HG03103 (cell line): ENCODE results near the gene TLR2.
A peak's percentile ranks its signal among the peaks of the same experiment; 100 is the strongest.

Experiments
- ATAC-seq: cut with Tn5 transposase; IDR thresholded peaks from one replicate; pipeline ENCODE4 v1.9.1; 2021; ENCODE audit warnings: low read depth; ENCODE audit not compliant: unreplicated experiment

TLR2 gene

DNA sequence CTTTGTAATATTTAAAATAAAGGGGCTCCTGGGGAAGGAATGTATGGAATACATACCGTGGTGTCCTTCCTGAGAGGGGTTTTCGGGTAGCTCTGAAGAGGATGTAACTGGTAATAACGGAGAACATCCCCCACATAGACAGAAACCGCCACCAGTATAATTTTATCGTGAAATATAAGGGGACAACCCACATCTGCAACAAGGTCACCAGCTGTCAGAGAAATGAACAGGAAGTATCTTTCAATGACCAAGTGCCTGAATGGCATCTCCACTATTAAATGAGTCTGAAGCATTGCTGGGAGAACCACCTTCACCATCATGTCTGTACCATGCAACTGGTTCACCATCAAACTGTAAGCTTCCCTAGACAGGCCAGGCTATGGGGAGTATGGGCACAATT, 44.1 kb downstream of the TLR2 start:
- peak; percentile 10 for ATAC-seq

DNA sequence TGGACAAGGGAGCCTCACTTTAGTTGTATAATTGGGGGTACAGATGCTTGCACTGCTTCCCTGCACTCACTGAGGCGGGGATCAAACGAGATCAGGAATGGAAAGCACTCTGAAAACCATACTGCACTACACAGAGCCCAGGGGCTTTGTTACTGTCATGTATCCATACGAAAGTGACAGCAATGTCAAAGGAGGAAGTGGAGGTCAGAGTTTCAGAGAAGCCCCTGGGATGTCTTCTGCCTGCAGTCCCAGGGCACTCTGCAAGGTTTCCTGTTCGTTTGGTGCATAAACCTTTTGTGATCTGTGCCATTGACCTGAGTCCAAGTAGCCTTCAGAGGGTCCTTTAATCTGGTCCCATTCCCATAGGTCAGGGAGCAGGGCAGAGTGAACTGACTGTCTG, 44.6 kb downstream of the TLR2 start:
- peak; percentile 58 for ATAC-seq

DNA sequence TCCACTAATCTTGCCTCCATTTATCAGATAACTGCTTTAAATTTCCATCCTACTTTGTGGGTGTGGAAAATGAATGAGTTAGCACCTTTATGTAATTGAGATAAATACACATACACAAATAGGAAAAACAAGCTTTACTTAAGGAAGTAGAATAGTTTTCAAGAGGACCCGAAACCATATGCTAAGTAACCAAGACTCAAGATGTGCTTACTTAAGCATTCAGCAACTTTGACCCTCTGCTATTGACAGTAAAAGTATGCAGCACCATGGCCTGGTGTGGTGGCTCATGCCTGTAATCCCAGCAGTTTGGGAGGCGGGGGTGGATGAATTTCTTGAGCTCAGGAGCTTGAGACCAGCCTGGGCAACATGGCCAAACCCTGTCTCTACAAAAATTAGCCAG, 45.8 kb downstream of the TLR2 start:
- no peak for ATAC-seq

DNA sequence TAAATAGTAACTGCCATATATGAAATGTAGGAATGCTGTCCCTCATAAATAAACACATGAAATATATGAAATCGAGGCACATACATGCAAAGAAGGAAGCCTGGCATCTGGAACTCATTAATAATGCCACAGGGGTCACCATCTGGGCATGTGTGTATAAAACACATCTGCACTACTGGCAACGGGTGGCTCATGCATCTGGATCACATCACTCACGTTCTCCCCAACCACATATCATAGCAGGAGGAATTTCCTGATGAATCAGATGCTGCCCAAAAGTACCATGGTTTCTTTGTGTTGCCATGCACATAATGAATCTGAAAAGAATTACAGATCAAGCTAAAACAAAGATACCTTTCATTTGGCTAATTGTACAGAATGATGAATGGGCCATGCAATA, 47.2 kb downstream of the TLR2 start:
- ATAC-seq = no peak

DNA sequence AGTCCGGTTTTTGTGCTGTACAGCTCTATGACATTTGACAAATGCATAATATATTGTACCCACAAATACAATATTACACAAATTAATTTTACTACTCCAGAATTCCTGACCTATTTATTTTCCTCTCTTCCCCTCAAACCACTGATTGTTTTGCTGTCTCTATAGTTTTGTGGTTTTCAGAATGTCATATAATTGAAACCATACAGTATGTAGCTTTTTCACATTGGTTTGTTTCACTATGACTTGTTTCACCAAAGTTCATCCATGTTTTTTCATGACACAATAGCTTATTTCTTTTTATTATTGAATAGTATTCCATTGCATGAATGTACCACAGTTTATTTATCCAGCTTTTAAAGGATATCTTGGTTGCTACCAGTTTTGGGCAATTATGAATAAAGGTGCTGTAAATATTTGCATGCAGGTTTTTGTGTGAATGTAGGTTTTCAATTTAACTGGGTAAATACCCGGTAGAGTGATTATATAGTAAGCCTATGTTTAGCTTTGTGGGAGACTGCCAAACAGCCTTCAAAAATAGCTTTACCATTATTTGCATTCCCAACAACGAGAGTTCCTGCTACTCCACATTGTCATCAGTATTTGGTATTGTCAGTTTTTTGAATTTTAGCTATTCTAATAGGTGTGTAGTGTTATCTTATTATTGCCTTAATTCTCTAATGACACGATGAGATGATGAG, 49.8 kb downstream of the TLR2 start:
- ATAC-seq = no peak

DNA sequence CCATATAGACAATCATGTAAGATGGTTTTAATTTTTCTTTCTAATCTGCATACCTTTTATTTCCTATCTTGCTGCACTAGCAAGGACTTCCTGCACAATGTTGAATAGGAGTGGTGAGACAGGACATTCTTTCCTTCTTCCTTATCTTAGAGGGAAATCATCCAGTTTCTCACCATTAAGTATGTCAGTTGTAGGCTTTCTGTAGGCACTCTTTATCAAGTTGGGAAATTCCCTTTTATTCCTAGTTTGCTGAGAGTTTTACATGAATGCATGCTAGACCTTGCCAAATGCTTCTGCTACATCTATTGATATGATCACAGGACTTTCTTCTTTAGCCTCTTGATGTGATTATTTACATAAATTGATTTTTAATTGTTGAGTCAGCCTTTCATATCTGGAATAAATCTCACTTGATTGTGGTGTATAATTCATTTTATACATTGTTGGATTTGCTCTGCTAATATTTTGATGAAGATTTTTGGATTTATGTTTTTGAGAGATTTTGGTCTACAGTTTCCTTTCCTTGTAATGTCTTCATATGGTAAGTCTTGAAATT, 51.9 kb downstream of the TLR2 start:
- no peak for ATAC-seq

DNA sequence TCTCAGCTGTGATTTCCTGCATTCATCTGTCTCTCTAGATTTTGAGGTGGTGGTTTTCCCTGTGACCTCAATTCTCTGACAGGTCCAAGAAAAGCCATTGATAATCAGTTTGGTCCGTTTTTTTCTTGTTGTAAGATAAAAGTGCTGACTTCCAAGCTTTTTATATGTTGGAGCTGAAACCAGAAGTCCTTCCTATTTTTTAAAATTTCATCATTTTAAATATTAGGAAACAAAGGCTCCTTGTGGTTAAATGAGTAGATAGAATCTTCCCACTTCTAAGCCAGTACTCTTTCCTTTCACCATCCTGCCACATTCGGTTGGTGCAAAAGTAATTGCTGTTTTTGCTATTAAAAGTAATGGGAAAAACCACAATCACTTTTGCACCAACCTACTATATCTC, 57.5 kb downstream of the TLR2 start:
- no peak for ATAC-seq

DNA sequence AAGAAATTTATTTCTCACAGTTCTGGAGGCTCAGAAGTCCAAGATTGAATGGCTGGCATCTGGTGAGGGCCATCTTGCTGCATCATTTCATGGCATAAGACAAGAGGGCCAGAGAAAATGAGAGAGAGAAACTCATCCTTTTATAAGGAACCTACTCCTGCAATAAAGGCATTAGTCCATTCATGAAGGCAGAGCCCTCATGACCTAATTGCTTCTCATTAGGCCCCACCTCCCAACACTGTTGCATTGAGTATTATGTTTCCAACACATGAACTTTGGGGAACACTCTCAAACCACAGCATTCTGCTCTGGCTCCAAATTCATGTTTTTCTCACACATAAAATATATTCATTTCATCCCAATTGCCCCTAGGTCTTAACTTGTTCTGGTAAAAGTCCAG, 61.6 kb downstream of the TLR2 start:
- no peak for ATAC-seq

DNA sequence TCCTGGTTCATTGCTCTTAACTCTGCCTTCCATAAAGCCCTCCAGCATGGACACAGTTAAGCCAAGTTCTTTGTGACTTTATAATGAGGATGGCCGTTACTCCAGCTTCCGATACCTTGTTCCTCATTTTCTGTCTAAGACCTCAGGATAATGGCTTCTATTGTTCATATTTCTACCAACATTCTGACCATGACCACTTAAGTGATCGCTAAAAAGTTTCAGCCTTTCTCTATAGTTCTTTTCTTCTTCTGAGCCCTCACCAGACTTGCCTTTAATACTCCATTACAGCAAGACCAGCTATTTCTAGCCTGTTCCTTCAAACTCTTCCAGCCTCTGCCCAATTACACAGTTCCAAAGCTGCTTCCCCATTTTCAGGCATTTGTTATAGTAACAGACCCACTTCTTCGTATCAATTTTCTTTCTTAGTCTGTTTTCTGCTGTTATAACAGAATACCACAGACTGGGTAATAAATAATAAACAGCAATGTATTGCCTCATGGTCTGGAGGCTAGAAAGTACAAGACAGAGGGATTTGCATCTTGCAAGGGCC, 63.4 kb downstream of the TLR2 start:
- no peak for ATAC-seq

DNA sequence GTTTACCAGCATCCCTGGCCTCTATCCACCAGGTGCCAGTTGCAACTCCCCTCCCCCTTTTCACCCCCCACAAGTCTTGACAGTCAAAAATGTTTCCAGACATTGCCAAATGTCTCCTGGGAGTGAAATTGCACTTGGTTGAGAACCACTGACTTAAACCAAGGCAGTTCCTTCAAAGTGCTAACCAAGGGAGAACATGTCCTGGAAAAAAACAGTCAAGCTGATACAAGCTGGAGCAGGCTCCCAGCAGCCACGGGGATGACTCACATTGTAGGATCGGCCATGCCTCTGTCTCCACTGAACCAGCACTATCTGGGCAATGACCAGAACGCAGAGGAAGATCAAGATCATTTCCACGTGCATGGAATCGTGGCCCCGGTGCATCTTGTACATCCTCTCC, 64.3 kb downstream of the TLR2 start:
- no peak for ATAC-seq

DNA sequence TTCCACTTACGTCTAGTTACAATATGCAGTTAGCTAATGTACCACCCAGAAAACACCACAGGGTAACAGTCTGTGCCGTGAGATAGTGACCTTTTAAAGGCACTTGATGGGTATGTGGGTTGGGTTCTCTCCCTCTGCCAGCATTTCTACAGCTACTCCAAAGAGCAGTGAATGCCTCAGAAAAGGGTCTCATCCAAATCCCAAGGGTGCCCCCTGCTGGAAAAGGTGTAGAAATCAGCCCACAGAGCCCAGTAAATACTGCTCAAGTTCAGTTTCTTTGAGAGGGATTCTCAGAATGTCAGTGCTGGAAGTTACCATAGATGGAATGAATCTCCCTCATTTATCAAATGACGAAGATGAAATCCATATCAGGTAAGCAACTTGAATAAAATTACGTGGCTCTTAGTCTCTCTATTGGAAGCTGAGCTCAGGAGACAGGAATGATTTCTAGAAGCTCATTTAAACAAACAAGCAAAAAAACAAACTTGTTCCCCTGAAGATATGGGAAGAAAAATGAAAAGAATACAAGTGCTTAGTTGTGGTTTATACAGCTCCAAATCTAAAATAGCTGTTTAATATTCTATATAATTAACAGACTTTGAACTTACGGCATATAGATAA, 66.2 kb downstream of the TLR2 start:
- peak; percentile 86 for ATAC-seq

DNA sequence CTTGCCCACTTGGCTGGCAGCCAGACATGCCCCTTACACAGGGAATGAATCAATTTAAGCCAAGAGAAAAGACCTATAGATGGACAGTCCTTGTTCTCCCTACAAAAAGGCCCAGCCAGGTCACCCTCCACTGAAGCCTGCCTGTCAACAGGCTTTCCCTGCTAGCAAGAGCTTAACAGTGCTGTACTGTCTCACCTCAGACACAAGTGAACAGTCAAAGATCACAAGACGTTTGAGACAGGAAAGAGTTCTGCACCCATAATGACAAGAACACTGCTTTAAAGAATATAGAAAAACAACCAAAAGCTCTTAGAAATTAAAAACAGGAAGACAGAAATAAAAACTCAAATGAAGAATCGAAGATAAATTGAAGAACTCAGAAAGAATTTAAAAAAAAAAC, 71.1 kb downstream of the TLR2 start:
- ATAC-seq = no peak
